Activated T-helper 1 cell treated with anti-CD3 and anti-CD28 coated beads, Interleukin-12 subunit alpha, Interleukin-12 subunit beta, Interleukin-2, Interleukin-4 antibody, amounts not matched to agents 30 ng/mL and 10 ng/mL and 1 ng/mL, durations not matched to agents 14 hours and 24 hours and 36 hours (primary cell): Measurements from ENCODE around the gene HIVEP1. TPM values are rescaled to one million over a fixed set of nuclear protein-coding genes. Genes with fewer than 3 reads are reported as not detected.
"Not testable (repeated sequence)": the region's sequence is repeated elsewhere in the genome, so short reads cannot be mapped to it uniquely, and the experiment has no call there.

Experiments used
- DNase-seq: peaks from one replicate; pipeline ENCODE4 v3.0.0; 2021; ENCODE audit warnings: low spot score
- H3K27ac Mint-ChIP-seq: one replicate; pipeline ENCODE4 v1.8.0; 2021; ENCODE audit warnings: mild to moderate bottlenecking, mixed read lengths
- H3K27me3 Mint-ChIP-seq: one replicate; pipeline ENCODE4 v1.8.0; 2022; ENCODE audit warnings: mild to moderate bottlenecking, moderate library complexity, mixed read lengths; ENCODE audit not compliant: insufficient read depth
- H3K36me3 Mint-ChIP-seq: one replicate; pipeline ENCODE4 v1.8.0; 2021; ENCODE audit warnings: low read depth, mixed read lengths
- H3K4me1 Mint-ChIP-seq: one replicate; pipeline ENCODE4 v1.8.0; 2021; ENCODE audit warnings: low read depth, mixed read lengths
- H3K4me3 Mint-ChIP-seq: one replicate; pipeline ENCODE4 v1.8.0; 2021; ENCODE audit warnings: mild to moderate bottlenecking, moderate library complexity, mixed read lengths
- H3K9me3 Mint-ChIP-seq: one replicate; pipeline ENCODE4 v1.8.0; 2021; ENCODE audit warnings: mixed read lengths
- intact Hi-C: fragments of 100-400 bp; cut with micrococcal nuclease; formaldehyde crosslinking; loops from one replicate; pipeline ENCODE4 v1.15.1; 2024
- total RNA-seq: library from RNA; stranded (reverse); gene quantifications from 2 replicates; pipeline ENCODE4 v1.2.3, GENCODE V29; 2022

The HIVEP1 gene
- total RNA-seq, 1 donor from 2014 or later, result 69.8 TPM

DNA sequence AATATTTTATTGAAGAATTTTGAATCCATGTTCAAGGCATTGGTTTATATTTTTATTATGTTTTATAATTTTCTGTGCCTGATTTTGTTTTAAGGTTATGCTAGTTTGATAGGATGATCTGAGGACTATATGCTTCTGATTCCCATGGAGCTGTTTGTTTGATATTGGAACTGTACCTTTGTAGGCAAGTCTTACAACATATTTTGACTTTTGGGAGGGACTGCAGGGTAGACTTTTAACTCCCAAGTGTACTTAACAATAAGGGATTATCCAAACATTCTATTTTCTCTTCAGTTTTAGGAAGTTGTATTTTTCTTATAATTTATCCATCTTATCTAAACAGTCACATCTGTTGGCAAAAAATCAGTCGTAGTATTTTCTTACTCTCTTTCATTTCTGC is 82.6 kb downstream of the HIVEP1 start:
- DNase-seq, result no peak
- Mint-ChIP-seq H3K27me3 (no peaks in the 10 kb centered on the region), H3K4me1 (peaks cover 30% of the 10 kb centered on the region), H3K27ac (no peak overlapping the region), H3K4me3 (no peak overlapping the region), H3K9me3 (no peaks in the 10 kb centered on the region), H3K36me3 (peaks cover 30% of the 10 kb centered on the region)
- intact Hi-C loops, result no loop called here

- Mint-ChIP-seq H3K4me3 (no peak overlapping the region), H3K9me3 (no peaks in the 10 kb centered on the region), H3K27me3 (no peaks in the 10 kb centered on the region), H3K36me3 (peaks cover 23% of the 10 kb centered on the region), H3K27ac (no peak overlapping the region), H3K4me1 (peaks cover 28% of the 10 kb centered on the region)
- no peak for DNase-seq
- intact Hi-C loops, result no loop called here
Observed at GRCh38 chr6:12096342-12096741, 84.2 kb downstream of the HIVEP1 start.

DNA sequence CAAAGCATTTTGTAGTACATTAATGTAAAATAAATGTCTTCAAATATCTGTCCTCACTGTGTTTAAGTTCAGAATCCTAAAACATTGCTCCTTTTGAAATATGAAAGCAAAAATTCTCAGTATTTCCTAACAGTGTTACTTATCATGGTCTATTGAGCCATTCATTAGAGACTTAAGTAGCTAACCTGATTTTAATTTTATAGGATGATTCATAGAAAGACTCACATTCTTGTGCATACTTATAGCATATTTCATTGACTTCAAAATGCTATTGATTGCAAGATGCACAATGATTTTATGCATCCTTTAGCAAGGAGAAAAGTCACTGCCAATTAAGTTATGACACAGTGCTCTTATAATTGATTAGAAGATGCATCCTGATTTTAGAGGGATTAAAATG is 85.7 kb downstream of the HIVEP1 start:
- intact Hi-C loops, result no loop called here
- Mint-ChIP-seq H3K27me3 (no peaks in the 10 kb centered on the region), H3K4me3 (no peak overlapping the region), H3K4me1 (peaks cover 40% of the 10 kb centered on the region), H3K36me3 (peaks cover 21% of the 10 kb centered on the region), H3K9me3 (no peaks in the 10 kb centered on the region), H3K27ac (no peak overlapping the region)
- no peak for DNase-seq

DNA sequence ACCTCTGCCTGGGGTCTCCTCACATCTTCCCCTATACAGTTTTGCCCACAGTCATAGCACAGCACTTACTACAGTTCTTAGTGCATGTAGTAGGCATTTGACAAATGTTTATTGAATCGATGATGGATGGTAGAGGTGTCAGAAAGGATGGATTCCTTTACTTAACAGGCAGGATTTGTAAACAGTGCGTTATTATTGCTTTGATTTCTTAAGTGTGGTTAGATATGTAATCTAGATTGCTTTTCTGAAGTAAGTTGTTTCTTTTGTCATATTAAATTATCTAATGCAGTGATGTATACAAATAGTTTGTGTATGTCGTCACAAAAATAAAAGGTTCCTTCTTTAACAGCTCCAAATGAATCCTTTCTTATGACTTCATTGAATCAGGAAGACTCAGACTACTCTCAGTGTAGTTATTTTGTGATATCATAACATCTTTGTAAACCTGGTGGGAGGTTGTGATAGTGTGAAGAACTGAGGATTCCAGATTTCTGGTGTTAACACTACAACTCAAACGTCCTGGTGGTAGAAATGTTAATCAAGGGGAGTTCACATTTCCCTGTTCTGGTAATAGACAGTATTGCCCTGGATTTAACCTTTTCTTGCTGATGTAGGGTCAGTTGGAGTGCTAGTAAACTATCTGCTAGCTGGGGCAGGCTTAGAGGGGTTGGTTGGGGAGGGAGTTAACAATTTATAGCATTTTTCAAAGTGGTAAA is 87.7 kb downstream of the HIVEP1 start:
- Mint-ChIP-seq H3K4me3 (no peak overlapping the region), H3K36me3 (peaks cover 21% of the 10 kb centered on the region), H3K4me1 (peaks cover 43% of the 10 kb centered on the region), H3K9me3 (peaks cover 4% of the 10 kb centered on the region), H3K27ac (peak overlapping the region; percentile 40), H3K27me3 (no peaks in the 10 kb centered on the region)
- intact Hi-C loops, result no loop called here
- DNase-seq, result no peak

- Mint-ChIP-seq H3K27ac (no peak overlapping the region), H3K4me3 (no peak overlapping the region), H3K27me3 (no peaks in the 10 kb centered on the region), H3K4me1 (peaks cover 38% of the 10 kb centered on the region), H3K36me3 (peaks cover 18% of the 10 kb centered on the region), H3K9me3 (peaks cover 4% of the 10 kb centered on the region)
- intact Hi-C loops, result no loop called here
- DNase-seq, result no peak
Observed at GRCh38 chr6:12101048-12101447, 88.9 kb downstream of the HIVEP1 start.

DNA sequence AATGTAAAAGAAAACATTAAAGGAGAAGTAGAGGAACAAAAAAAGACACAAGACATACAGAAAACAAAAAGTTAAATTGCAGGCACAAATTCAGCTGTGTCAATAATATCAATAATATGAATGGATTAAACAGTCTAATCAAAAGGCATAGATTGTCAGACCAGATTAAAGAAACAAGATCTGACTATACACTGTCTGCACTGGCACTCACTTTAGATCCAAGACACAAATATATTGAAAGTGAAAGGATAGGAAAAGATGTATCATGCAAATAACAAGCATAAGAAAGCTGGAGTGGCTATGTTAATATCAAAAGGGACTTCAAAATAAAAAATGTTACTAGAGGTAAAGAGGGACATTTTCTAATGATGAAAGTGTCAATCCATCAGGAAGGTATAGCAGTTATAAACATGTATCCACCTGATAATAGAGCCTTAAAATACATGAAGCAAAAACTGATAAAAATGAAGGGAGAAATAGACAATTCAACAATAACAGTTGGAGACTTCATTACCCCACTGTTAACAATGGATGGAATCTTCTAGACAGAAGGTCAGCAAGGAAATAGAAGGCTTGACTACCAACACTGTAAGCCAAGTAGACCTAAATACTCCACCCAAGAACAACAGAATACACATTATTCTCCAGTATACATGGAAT is 89.7 kb downstream of the HIVEP1 start:
- Mint-ChIP-seq H3K36me3 (peaks cover 20% of the 10 kb centered on the region), H3K4me1 (peaks cover 38% of the 10 kb centered on the region), H3K4me3 (no peak overlapping the region), H3K9me3 (peaks cover 4% of the 10 kb centered on the region), H3K27me3 (no peaks in the 10 kb centered on the region), H3K27ac (no peak overlapping the region)
- intact Hi-C loops, result loop anchor here (2.0 kb wide), 1 partner anchor 17 kb away; no protein-coding TSS in a partner anchor
- no peak for DNase-seq

- intact Hi-C loops, result loop anchor here (2.0 kb wide), 1 partner anchor 16 kb away; no protein-coding TSS in a partner anchor
- Mint-ChIP-seq H3K4me1 (peaks cover 38% of the 10 kb centered on the region), H3K27me3 (no peaks in the 10 kb centered on the region), H3K36me3 (peaks cover 23% of the 10 kb centered on the region), H3K4me3 (no peak overlapping the region), H3K27ac (no peak overlapping the region), H3K9me3 (peaks cover 4% of the 10 kb centered on the region)
- no peak for DNase-seq
Observed at GRCh38 chr6:12102350-12102749, 90.2 kb downstream of the HIVEP1 start.

DNA sequence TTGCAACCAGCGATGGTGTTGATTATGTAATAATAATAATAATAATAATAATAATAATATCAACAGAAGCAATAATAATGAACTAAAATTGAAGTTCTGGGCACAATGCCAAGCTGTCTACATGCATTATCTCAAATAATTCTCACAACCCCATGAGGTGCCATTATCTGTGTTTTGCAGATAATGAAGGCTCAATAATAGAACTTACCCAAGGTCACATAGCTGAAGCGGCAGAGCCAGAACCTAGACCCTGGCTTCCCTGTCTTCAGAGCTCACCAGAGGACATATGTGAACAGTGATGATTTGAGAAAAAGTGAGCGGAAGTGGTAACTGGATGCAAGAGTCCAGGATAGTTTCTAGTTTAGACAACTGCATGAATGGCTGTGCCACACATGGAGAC is 91.0 kb downstream of the HIVEP1 start:
- intact Hi-C loops, result loop anchor here (2.0 kb wide), 1 partner anchor 16 kb away; no protein-coding TSS in a partner anchor
- H3K36me3 Mint-ChIP-seq, result peaks cover 21% of the 10 kb centered on the region
- H3K4me3 Mint-ChIP-seq, result no peak overlapping the region
- no peak overlapping the region for H3K27ac Mint-ChIP-seq
- no peak for DNase-seq
- H3K4me1 Mint-ChIP-seq, result peaks cover 32% of the 10 kb centered on the region
- H3K9me3 Mint-ChIP-seq, result peaks cover 4% of the 10 kb centered on the region
- H3K27me3 Mint-ChIP-seq, result no peaks in the 10 kb centered on the region

DNA sequence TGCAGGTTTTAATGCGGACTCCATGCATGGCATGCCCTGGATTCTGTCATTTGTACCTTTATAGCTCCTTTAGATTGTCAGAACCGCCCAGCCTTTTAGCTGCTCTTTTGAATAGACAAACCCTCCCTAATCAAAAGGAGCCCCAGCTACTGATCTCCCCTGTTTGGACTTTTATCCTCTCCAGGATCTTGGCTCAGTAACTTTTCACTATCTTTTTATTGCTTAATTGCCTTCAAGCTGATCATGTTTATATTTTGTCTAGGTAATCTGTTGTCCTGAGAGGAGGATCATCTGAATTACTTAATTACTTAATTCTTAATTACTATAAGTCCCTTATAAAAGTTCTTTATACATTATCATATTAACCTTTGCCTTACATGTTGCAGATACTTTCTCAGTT is 93.2 kb downstream of the HIVEP1 start:
- no peak for DNase-seq
- intact Hi-C loops, result no loop called here
- no peak overlapping the region for H3K27ac Mint-ChIP-seq
- no peaks in the 10 kb centered on the region for H3K27me3 Mint-ChIP-seq
- no peak overlapping the region for H3K4me3 Mint-ChIP-seq
- peaks cover 30% of the 10 kb centered on the region for H3K4me1 Mint-ChIP-seq
- H3K36me3 Mint-ChIP-seq, result peaks cover 25% of the 10 kb centered on the region
- H3K9me3 Mint-ChIP-seq, result peaks cover 4% of the 10 kb centered on the region

DNA sequence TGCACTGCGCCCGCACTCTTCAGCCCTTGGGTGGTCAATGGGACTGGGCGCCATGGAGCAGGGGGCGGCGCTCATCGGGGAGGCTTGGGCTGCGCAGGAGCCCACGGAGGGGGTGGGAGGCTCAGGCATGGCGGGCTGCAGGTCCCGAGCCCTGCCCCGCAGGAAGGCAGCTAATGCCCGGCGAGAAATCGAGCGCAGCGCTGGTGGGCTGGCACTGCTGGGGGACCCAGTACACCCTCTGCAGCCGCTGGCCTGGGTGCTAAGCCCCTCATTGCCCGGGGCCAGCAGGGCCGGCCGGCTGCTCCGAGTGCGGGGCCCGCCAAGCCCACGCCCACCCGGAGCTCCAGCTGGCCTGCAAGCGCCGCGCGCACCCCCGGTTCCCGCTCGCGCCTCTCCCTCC is 96.3 kb downstream of the HIVEP1 start:
- H3K27ac Mint-ChIP-seq, DNase-seq, H3K4me3 Mint-ChIP-seq, H3K27me3 Mint-ChIP-seq, intact Hi-C loops, H3K9me3 Mint-ChIP-seq: not testable (repeated sequence)
- Mint-ChIP-seq H3K36me3 (peaks cover 36% of the 10 kb centered on the region), H3K4me1 (peaks cover 33% of the 10 kb centered on the region)

DNA sequence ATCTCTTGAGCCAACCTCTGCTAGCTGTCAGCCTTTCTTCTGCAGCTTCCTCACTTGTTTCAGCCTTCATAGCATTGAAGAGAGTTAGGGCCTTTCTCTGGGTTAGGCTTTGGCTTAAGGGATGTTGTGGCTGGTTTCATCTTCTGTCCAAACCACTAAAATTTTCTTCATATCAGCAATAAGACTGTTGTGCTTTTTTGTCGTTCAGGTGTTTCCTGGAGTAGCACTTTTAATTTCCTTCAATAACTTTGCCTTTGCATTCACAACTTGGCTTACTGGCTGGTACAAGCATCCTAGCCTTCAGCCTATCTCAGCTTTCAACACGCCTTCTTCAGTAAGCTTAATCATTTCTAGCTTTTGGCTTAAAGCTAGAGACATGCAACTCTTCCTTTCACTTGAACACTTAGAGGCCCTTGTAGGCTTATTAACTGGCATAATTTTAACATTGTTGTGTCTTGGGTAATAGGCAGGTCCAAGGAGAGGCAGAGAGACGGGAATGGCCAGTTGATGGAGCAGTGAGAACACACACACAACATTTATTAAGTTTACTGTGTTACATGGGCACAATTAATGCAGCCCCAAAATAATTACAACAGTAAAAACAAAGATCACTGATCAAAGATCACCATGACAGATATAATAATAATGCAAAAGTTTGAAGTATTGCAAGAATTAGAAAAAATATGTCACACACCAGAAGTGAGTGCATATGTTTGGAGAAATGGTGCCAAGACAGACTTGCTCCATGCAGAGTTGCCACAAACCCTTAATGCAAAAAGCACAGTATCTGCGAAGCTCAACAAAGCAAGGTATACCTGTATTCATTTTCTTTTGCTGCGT is 98.6 kb downstream of the HIVEP1 start:
- DNase-seq, result no peak
- no peaks in the 10 kb centered on the region for H3K27me3 Mint-ChIP-seq
- H3K4me3 Mint-ChIP-seq, result peak overlapping the region; percentile 19
- H3K4me1 Mint-ChIP-seq, result peaks cover 49% of the 10 kb centered on the region
- intact Hi-C loops, result no loop called here
- H3K36me3 Mint-ChIP-seq, result peaks cover 43% of the 10 kb centered on the region
- peak overlapping the region; percentile 54 for H3K27ac Mint-ChIP-seq
- no peaks in the 10 kb centered on the region for H3K9me3 Mint-ChIP-seq

DNA sequence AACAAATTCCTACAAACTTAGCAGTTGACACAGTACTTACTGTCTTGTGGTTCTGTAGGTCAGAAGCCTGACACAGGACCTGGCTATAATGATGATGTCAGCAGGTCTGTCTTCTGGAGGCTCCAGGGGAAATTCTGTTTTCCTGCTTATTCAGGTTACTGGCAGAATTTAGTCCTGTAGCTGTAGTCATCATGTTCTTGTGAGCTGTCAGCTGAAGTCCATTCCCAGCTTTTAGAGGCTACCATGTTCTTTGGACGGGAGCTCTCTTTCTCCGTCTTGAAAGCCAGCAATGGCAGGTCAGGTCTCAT is 99.2 kb downstream of the HIVEP1 start:
- intact Hi-C loops, result no loop called here
- Mint-ChIP-seq H3K36me3 (peaks cover 46% of the 10 kb centered on the region), H3K4me3 (no peak overlapping the region), H3K4me1 (peaks cover 55% of the 10 kb centered on the region), H3K9me3 (peaks cover under 1% of the 10 kb centered on the region), H3K27me3 (no peaks in the 10 kb centered on the region), H3K27ac (no peak overlapping the region)
- DNase-seq, result no peak
